Peyer's patch (tissue), 4 donors: ENCODE data around the gene AK6.

Source experiments
- POLR2A ChIP-seq, 2 donors: fragments of 450-650 bp; IDR thresholded peaks; one replicate each; pipeline ENCODE4 v1.5.1; 2017; ENCODE audit warnings: antibody characterized with exemption in 2 of 2, mild to moderate bottlenecking in 2 of 2, moderate library complexity in 2 of 2
- TF ChIP-seq, protein P1 (sequence below), 6 experiments: fragments of 450-650 bp in 4 of 6; fragments of 200-600 bp in 2 of 6; sonication (generic) in 1 of 6; IDR thresholded peaks; one replicate each; pipeline ENCODE4 v1.5.1; 2017 to 2019; ENCODE audit warnings: antibody characterized with exemption in 6 of 6, mild to moderate bottlenecking in 3 of 6, moderate library complexity in 1 of 6

- TF ChIP-seq, protein P1, sequence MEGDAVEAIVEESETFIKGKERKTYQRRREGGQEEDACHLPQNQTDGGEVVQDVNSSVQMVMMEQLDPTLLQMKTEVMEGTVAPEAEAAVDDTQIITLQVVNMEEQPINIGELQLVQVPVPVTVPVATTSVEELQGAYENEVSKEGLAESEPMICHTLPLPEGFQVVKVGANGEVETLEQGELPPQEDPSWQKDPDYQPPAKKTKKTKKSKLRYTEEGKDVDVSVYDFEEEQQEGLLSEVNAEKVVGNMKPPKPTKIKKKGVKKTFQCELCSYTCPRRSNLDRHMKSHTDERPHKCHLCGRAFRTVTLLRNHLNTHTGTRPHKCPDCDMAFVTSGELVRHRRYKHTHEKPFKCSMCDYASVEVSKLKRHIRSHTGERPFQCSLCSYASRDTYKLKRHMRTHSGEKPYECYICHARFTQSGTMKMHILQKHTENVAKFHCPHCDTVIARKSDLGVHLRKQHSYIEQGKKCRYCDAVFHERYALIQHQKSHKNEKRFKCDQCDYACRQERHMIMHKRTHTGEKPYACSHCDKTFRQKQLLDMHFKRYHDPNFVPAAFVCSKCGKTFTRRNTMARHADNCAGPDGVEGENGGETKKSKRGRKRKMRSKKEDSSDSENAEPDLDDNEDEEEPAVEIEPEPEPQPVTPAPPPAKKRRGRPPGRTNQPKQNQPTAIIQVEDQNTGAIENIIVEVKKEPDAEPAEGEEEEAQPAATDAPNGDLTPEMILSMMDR (IDR thresholded peaks at IDR 0.05) = no peak
- TF ChIP-seq POLR2A (IDR thresholded peaks at IDR 0.05) = no peak
These were observed 47.4 kb upstream of the AK6 start for GRCh38 chr5:69416699-69417098.
